Measurements from ENCODE around the gene PDE4B.

GRCh38 chr1:66325594-66326380 is 533.1 kb downstream of the PDE4B start:
- no peak for TF ChIP-seq CTCF (IDR thresholded peaks at IDR 0.05; ENCODE audit: low read length)
- TF ChIP-seq EZH2 (IDR thresholded peaks at IDR 0.05; ENCODE audit: borderline replicate concordance, low read length), result no peak
